ENCODE results near the gene TEKT3. TPM values are rescaled to one million over a fixed set of nuclear protein-coding genes. Genes with fewer than 3 reads are reported as not detected.

Gene TEKT3
- total RNA-seq, 3 donors from 2014 or later: 0.60 to 0.69 TPM; not detected in 1

DNA sequence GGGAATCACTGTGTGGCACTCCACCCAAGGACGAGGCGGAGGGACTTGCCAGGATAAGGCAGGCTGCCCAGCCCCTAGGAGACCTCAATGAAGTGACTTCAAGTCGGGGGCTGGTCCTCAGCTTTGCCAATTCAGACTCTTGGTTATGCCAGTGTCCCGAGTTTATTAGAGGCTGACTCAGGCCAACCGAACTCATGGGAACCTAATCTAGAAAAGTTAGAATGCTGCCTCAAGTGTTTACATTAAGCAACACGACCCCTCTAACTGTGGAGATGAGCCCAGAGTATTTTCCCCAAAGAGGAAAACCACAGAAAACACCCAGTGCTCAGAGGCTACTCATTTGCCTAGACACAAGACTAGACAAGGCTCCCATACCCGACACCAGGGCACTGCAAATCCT, 1.1 kb upstream of the TEKT3 start:
- DNase-seq: no peak
- TF ChIP-seq, protein P1, sequence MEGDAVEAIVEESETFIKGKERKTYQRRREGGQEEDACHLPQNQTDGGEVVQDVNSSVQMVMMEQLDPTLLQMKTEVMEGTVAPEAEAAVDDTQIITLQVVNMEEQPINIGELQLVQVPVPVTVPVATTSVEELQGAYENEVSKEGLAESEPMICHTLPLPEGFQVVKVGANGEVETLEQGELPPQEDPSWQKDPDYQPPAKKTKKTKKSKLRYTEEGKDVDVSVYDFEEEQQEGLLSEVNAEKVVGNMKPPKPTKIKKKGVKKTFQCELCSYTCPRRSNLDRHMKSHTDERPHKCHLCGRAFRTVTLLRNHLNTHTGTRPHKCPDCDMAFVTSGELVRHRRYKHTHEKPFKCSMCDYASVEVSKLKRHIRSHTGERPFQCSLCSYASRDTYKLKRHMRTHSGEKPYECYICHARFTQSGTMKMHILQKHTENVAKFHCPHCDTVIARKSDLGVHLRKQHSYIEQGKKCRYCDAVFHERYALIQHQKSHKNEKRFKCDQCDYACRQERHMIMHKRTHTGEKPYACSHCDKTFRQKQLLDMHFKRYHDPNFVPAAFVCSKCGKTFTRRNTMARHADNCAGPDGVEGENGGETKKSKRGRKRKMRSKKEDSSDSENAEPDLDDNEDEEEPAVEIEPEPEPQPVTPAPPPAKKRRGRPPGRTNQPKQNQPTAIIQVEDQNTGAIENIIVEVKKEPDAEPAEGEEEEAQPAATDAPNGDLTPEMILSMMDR (IDR thresholded peaks at IDR 0.05): no peak
- no peak for ATAC-seq
- Histone ChIP-seq H3K36me3 (ENCODE audit: low read depth) (no peaks in the 10 kb centered on the region), H3K9me3 (no peaks in the 10 kb centered on the region), H3K4me1 (ENCODE audit: low read depth) (peaks cover under 1% of the 10 kb centered on the region), H3K4me3 (no peak overlapping the region)
- intact Hi-C loops (cut with DNase I, micrococcal nuclease): no loop called here

GRCh38 chr17:15341966-15342365, 569 bp upstream of the TEKT3 start:
- TF ChIP-seq, protein P1 (IDR thresholded peaks at IDR 0.05): no peak
- no peaks in the 10 kb centered on the region for H3K4me1 ChIP-seq (ENCODE audit: low read depth)

DNA sequence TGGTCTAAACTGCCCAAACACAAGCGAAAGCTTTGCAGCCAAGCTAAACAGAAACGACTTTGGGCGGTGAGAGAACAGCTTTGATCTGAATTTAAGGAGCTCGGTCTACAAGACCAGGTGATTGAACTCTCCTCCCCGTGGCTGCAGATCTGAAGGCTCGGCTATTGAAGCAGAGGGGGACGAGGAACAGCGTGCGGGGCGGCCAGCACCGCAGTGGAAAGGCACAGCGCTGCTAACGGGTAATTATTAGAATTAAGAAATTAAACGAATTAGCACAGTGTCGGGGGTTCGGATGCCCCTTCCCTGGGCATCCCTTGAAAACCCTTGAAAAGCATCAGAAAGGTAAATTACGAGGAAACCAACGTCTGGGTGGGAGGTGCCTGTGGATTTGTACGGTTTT, 431 bp downstream of the TEKT3 start:
- Histone ChIP-seq H3K9me3 (no peaks in the 10 kb centered on the region), H3K36me3 (ENCODE audit: low read depth) (no peaks in the 10 kb centered on the region), H3K4me1 (ENCODE audit: low read depth) (no peaks in the 10 kb centered on the region), H3K4me3 (no peak overlapping the region)
- TF ChIP-seq, protein P1 (IDR thresholded peaks at IDR 0.05): no peak
- intact Hi-C loops (cut with DNase I, micrococcal nuclease): no loop called here
- DNase-seq (no peak), ATAC-seq (peak; percentile 42)

More at GRCh38 chr17:15341966-15342365, 569 bp upstream of the TEKT3 start:
- H3K4me3 ChIP-seq: no peak overlapping the region
- intact Hi-C loops (cut with DNase I, micrococcal nuclease): no loop called here
- DNase-seq: no peak
- ATAC-seq: no peak
- H3K36me3 ChIP-seq (ENCODE audit: low read depth): no peaks in the 10 kb centered on the region
- H3K9me3 ChIP-seq: no peaks in the 10 kb centered on the region

GRCh38 chr17:15335446-15335845, 6.0 kb downstream of the TEKT3 start:
- DNase-seq (no peak), ATAC-seq (no peak)
- no peaks in the 10 kb centered on the region for H3K4me1 ChIP-seq (ENCODE audit: low read depth)
- no peaks in the 10 kb centered on the region for H3K36me3 ChIP-seq (ENCODE audit: low read depth)
- TF ChIP-seq, protein P1 (IDR thresholded peaks at IDR 0.05): no peak
- peaks cover 5% of the 10 kb centered on the region for H3K9me3 ChIP-seq
- H3K4me3 ChIP-seq: no peak overlapping the region
- intact Hi-C loops (cut with DNase I, micrococcal nuclease): no loop called here

DNA sequence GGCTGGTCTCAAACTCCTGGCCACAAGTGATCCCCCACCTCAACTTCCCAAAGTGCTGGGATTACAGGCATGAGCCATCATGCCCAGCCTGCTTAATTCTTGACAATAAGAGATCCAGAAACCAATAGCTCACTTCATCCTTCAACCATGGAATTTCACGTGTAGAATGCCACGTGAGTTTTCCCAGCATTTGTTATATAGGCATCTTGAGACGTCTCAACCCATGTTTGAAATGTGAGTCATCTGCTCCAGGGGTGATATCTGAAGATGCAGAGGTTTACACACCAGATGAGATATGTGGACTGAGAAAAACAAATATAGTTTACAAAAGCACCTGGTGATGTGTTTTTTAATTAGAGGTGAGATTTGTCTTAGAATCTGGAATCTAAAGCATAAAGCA, 7.1 kb downstream of the TEKT3 start:
- TF ChIP-seq, protein P1 (IDR thresholded peaks at IDR 0.05): no peak
- H3K36me3 ChIP-seq (ENCODE audit: low read depth): no peaks in the 10 kb centered on the region
- H3K4me1 ChIP-seq (ENCODE audit: low read depth): no peaks in the 10 kb centered on the region
- intact Hi-C loops (cut with DNase I, micrococcal nuclease): no loop called here
- no peak overlapping the region for H3K4me3 ChIP-seq
- DNase-seq: no peak
- ATAC-seq: no peak
- H3K9me3 ChIP-seq: peaks cover 5% of the 10 kb centered on the region

- Histone ChIP-seq H3K4me3 (no peak overlapping the region), H3K36me3 (ENCODE audit: low read depth) (no peaks in the 10 kb centered on the region), H3K4me1 (ENCODE audit: low read depth) (no peaks in the 10 kb centered on the region), H3K9me3 (peaks cover 5% of the 10 kb centered on the region)
- TF ChIP-seq, protein P1 (IDR thresholded peaks at IDR 0.05): no peak
- intact Hi-C loops (cut with DNase I, micrococcal nuclease): no loop called here
- no peak for DNase-seq
- ATAC-seq: no peak
Measured at GRCh38 chr17:15332338-15332737, 9.1 kb downstream of the TEKT3 start.

Data from mucosa of descending colon (tissue), 3 donors.